RCC 7860 (cell line): Measurements from ENCODE around the gene MRGPRE.

Source experiments
- DNase-seq: peaks from one replicate; pipeline ENCODE4 v3.0.0-alpha.2; 2015; ENCODE audit warnings: low spot score
- FAIRE-seq: peaks from 2 replicates; lab custom pipeline; 2012; peaks lifted over from hg19 to GRCh38; lab: Jason Lieb, UNC

Gene MRGPRE

GRCh38 chr11:3215346-3216026 lies 16.7 kb downstream of the MRGPRE start:
- FAIRE-seq: no peak
- DNase-seq: no peak

GRCh38 chr11:3214420-3214699 lies 17.9 kb downstream of the MRGPRE start:
- DNase-seq (no peak), FAIRE-seq (no peak)

DNA sequence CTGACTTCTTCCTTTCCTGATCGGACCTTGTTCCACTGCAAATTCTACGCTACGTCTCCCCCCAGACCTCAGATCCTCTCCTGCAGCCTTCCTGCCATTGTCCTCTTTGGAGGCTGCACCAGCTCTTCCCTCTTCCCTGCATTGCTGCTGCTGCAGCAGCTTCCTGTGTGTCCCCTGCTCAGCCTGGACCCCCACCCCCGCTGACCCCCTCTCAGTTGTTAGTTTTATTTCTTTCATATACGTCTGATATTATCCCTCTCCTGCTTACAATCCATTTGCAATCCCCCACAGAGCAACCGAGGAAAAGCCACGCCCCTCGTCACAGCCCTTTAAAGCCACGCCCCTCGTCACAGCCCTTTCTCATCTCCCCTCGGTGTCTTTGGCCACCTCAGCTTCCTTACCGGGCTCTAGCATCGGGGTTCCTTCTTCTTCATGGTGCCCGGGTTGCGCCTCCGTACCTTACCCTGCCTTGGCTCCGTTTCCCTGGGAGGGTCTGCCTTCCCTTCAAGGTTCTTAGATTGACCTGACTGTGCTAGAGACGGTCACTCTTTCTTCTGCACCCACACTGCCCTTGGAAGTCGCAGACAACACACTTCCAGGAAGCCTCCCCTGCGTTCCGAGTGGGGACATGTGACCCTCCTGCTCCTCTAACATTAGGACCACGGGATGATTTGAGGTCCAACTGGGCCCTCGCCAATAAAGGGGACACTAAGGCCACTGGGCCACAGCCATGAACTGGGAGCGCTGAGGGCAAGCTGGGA lies 18.4 kb downstream of the MRGPRE start:
- no peak for DNase-seq
- FAIRE-seq: no peak

GRCh38 chr11:3208272-3208671 lies 23.9 kb downstream of the MRGPRE start:
- DNase-seq (no peak), FAIRE-seq (no peak)

DNA sequence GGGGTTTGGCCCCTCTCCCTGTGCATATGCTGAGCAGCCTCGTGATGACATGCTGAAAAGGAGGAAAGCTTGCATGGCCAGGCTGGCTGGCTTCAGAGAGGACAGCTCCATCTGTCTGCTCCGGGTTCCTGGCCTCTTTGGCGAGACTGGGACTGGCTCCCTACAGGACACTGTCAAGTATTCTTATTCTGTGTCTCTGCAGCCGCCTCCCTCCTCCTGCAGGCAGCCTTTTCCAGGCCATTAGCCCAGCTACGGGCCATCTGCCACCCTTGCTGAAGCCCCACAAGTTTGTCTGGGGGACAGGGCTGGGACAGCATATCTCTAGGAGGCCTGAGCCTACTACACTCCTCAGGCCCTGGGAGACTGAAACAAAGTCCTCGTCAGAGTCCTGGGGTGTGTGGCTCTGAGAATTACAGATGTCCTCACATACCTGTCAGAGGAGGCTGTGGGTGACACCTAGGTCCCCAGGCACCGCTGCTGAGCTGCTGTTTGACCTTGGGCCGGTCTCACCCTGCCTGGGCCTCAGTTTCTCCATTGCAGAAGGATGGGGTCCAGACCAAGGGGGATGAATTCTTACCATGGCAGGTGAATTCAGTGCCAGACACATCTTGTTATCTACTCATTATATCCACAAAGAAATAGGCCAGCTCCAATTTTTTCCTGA lies 24.6 kb downstream of the MRGPRE start:
- FAIRE-seq: no peak
- DNase-seq: no peak

DNA sequence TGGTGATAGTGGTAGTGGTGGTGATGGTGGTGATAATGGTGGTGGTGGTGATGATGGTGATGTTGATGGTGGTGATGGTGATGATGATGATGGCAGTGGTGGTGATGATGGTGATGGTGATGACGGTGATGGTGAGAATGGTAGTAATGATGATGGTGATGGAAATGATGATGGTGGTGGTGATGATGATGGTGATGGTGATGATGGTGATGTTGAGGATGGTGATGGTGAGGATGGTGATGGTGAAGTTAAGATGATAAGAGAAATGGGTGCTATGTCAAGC lies 25.4 kb downstream of the MRGPRE start:
- no peak for FAIRE-seq

DNA sequence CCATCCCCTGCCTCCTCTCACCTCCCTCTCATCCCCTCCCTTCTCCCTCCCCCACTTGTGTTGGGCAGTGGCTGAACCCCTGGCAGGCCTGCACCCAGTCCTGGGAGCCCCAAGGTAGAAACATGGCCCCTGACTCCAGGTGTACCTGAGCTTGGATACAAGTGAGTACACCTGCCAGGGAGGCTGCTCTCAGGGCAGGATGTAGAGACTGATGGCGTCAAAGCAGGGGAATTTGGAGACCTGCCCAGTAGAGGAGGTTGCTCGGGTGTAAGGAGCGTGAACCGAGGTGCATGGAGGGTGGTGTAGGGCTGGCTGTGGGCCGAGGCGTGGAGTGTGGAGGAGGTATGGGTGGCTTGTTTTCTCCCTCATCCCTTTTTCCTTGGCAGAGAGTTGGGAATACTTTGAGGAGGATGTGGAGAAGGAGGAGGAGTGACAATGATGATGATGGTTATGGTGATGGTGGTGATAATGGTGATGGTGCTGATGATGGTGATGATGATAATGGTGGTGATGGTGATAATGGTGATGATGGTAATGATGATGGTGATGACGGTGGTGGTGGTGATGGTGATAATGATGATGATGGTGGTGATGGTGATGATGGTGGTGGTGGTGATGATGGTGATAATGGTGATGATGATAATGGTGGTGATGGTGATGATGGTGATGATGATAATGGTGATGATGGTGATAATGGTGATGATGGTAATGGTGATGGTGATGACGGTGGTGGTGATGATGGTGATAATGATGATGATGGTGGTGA lies 25.9 kb downstream of the MRGPRE start:
- FAIRE-seq: no peak

More for the DNA sequence above, 25.4 kb downstream of the MRGPRE start:
- no peak for DNase-seq

DNA sequence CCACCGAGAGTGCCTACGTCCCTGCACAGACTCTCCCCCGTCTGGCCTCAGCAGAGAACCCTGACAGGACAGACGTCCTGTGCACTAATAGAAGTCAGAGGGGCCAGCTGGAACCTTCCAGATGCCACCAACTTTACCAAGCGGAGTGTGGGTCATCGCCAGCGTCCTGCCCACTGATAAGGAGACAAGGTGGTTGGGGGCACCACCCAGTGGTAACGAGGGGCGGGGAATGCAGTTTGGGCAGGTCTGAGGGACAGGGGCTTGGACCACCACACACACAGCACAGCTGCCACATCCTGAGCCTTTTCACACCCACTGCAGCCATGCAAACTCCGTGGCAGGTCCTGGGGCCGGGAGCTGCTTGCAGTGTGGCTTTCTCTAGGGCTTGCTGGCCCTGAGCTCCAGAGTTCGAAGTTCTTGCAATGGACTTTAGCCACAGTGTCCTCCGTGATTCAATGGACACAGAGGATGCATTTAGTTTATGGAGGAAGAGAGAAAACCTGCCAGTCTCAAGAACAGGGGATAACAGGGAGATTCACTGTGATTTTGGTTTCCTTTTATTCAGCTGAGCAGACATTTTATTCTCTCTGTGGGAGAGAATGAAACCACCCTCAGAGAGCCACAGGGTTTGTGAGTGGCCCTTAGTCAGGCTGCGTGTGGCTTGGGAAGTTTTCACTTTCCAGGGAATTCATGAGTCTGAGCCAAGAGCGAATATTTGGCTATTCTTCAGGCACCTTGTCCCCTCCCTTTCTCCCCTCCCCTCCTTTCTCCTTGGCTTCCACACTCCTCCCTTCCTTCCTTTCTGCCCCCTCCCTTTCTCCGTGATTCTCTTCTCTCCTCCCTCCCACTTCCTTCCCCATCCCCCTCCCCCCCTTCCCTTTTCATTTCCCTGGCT lies 26.7 kb downstream of the MRGPRE start:
- DNase-seq (no peak), FAIRE-seq (no peak)

More for the DNA sequence above, 25.9 kb downstream of the MRGPRE start:
- no peak for DNase-seq

- DNase-seq: no peak
- FAIRE-seq: no peak
Measured at GRCh38 chr11:3204141-3205015, 27.8 kb downstream of the MRGPRE start.

DNA sequence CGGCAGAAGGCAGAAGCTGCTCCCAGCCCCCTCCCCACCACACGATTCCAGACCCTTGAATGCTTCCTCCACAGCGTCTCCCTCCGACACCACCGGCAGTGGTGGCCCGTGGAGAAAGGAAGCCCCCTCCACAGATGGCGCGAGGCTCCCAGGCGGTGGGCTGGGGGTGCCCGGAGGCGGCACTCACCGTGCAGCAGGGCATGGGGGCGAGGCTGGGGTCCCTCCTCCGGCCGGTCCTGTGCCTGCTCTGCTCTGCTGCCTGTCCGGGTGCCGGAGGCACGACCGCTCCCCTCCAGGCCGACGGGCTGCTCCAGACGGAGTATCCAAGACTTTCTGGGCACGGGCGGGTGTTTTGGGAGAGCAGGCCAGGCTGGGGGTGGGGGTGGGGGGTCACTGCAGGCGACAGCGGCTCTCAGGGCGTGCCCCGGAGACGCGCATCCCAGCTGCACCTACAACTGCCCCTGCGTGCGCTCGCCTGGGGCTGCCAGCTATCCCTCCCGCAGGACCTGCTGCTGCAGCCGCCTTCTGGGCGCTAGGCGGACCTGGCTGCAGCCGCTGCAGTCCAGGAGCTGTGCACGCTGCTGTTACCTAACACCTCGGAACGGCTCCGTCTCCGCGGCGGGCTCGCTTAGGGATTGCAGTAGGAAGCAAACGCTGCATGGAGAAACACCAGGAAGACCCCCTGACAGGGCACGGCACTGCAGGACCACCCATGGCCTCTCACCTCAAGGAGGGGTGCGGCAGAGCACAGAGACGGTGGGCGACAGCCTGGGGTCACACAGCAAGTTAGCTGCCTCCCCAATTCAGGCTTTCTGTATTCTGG lies 28.8 kb downstream of the MRGPRE start:
- no peak for DNase-seq
- no peak for FAIRE-seq

GRCh38 chr11:3202759-3203158 lies 29.5 kb downstream of the MRGPRE start:
- DNase-seq (no peak), FAIRE-seq (no peak)

DNA sequence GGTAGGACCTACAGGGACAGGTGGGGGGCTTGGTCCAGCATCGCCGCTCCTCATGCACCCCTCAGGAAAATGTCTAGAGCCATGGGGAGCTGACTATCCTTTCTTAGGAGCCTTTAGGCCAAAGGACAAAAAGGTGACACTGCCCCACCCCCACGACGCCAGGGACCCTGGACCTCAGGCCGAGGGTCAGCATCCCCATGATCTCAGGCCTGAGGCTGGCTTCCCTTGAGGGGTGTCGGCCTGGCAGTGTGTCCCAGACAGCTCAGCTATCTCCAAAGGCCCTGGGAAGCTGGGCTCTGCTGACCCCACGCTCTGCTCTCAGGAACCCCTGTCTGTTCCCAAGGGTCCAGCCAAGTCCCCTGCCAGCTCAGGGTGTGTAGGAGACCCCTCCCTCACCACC lies 29.9 kb downstream of the MRGPRE start:
- no peak for DNase-seq
- no peak for FAIRE-seq

GRCh38 chr11:3201677-3202181 lies 30.5 kb downstream of the MRGPRE start:
- DNase-seq: no peak

DNA sequence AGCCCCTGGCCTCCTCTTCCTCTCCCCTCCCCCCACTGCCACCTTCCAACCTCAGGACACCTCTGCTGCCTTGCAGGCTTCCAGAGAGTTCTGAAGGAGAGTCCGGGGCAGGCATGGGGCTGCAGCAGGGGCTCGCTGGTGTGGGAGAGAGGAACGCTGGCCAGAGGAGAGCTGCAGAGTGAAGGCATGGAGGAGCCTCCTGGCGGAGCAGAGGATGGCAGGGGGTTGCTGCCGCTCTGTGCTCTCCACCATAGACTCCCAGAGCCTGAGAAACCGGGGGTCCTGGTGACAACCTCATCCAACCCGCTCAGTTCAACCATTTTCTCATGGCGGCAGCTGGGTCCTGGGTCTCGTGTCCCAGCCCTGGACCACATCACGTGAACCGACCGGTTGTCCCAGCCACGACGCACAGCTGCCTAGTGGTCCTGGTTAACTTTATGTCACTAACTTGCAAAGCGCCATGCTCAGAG lies 31.1 kb downstream of the MRGPRE start:
- FAIRE-seq: no peak
- DNase-seq: no peak

More at GRCh38 chr11:3201677-3202181, 30.5 kb downstream of the MRGPRE start:
- FAIRE-seq: no peak

GRCh38 chr11:3200388-3201111 lies 31.7 kb downstream of the MRGPRE start:
- FAIRE-seq: no peak
- no peak for DNase-seq

GRCh38 chr11:3199537-3200295 lies 32.5 kb downstream of the MRGPRE start:
- DNase-seq (no peak), FAIRE-seq (no peak)

DNA sequence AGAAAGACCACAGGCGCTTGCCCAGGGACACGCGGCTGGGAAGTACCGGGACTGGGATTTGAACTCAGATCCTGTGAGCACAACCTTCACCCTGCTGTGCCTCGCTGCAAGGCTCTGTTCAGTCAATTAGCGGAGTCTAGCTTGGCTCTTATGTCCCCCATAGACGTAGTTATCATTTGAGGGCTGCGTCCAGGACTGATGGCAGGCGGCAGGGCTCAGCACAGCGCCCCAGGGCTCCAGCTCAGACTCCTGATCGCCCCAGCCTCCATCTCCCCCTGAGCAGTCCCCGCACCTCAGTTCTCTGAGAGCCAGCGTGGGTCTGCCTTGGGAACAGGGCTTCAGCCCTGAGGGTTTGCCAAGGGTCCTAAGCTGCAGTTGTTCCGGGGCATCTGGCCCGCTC lies 33.4 kb downstream of the MRGPRE start:
- FAIRE-seq: no peak
- DNase-seq: no peak
